Activated CD4-positive, alpha-beta T cell treated with anti-CD3 and anti-CD28 coated beads, Interleukin-2, amount 50 U/mL, for 1 hour (primary cell): ENCODE data around the gene RAB4B.
"Not testable (repeated sequence)": the region's sequence is repeated elsewhere in the genome, so short reads cannot be mapped to it uniquely, and the experiment has no call there.

Source experiments
- DNase-seq: peaks from one replicate; pipeline ENCODE4 v3.0.0-alpha.2; 2020

The RAB4B gene

GRCh38 chr19:40804783-40805242, 26.8 kb downstream of the RAB4B start:
- DNase-seq: no peak

- DNase-seq: peak; percentile 47
Measured at GRCh38 chr19:40805258-40805868, 27.3 kb downstream of the RAB4B start.

- peak; percentile 76 for DNase-seq
Measured at GRCh38 chr19:40806423-40807146, 28.5 kb downstream of the RAB4B start.

- DNase-seq: no peak
Measured at GRCh38 chr19:40807147-40808020, 29.3 kb downstream of the RAB4B start.

GRCh38 chr19:40808021-40808325, 29.9 kb downstream of the RAB4B start:
- no peak for DNase-seq

GRCh38 chr19:40808497-40808896, 30.4 kb downstream of the RAB4B start:
- DNase-seq: no peak

- DNase-seq: no peak
Measured at GRCh38 chr19:40809358-40810086, 31.5 kb downstream of the RAB4B start.

GRCh38 chr19:40810160-40810559, 32.1 kb downstream of the RAB4B start:
- no peak for DNase-seq

GRCh38 chr19:40810649-40811408, 32.8 kb downstream of the RAB4B start:
- peak; percentile 38 for DNase-seq

- peak; percentile 34 for DNase-seq
Measured at GRCh38 chr19:40811478-40812341, 33.7 kb downstream of the RAB4B start.

GRCh38 chr19:40812571-40812970, 34.5 kb downstream of the RAB4B start:
- not testable (repeated sequence) for DNase-seq

GRCh38 chr19:40813182-40813581, 35.1 kb downstream of the RAB4B start:
- no peak for DNase-seq

GRCh38 chr19:40815223-40815622, 37.2 kb downstream of the RAB4B start:
- no peak for DNase-seq

GRCh38 chr19:40818480-40819399, 40.7 kb downstream of the RAB4B start:
- peak; percentile 74 for DNase-seq

- peak; percentile 69 for DNase-seq
Measured at GRCh38 chr19:40819479-40820234, 41.6 kb downstream of the RAB4B start.

GRCh38 chr19:40822161-40822560, 44.1 kb downstream of the RAB4B start:
- DNase-seq: no peak

GRCh38 chr19:40822704-40823553, 44.9 kb downstream of the RAB4B start:
- not testable (repeated sequence) for DNase-seq

GRCh38 chr19:40824916-40825315, 46.9 kb downstream of the RAB4B start:
- DNase-seq: not testable (repeated sequence)
